ENCODE measurements around the gene NIN.

DNA sequence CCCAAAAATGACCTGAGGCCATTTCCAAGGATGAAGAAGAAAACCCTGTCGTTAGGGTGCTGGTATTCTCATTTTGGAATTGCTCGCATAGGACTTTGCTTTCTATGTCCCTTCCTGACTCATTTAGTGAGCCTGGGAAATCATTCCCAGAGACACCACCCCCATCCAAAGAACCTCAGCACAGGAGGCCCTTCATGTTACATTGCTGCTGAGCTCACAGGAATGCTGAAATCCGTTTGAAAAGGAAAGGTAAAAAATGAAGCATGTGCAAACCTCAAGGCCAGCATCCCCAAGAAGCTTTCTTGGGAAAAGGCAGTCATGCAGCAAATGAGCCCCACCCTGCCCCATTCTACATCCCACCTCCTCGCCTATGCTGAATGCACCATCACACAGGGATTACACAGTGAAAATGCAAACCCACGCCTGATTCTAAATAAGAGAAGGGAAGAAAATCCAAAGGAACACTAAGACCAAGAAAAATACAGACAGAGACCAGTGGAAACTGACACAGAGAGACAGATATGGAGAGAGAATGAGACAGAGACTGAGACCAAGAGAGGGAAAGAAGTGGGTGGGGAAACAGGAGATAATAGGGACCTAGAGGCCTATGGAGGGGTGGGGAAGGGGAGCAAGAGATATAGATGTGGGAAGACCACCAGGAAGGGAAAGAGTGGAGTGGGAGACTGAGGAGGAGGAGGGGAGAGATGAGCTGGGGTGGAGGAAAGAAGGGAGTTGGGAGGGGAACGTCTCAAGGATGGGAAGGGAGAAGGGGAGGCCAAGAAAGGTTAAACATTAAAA, 33.5 kb downstream of the NIN start:
- TF ChIP-seq POLR2A (IDR thresholded peaks at IDR 0.05; ENCODE audit: low read depth, low read length) (no peak), TAF1 (IDR thresholded peaks at IDR 0.05; ENCODE audit: borderline replicate concordance, low read depth, low read length) (no peak)
